PC-9 (cell line): ENCODE results near the gene TBC1D22A.

Experiments used
- EZH2 ChIP-seq: fragments of 200-600 bp; sonication (generic); IDR thresholded peaks from 2 replicates; pipeline ENCODE4 v1.8.0; 2017; ENCODE audit warnings: antibody characterized with exemption, low read depth
- TF ChIP-seq, protein P1 (sequence below): fragments of 200-600 bp; sonication (generic); conservative IDR thresholded peaks from 2 replicates; pipeline ENCODE4 v1.6.1; 2017; ENCODE audit warnings: mixed run types, antibody characterized with exemption, mild to moderate bottlenecking, moderate library complexity

DNA sequence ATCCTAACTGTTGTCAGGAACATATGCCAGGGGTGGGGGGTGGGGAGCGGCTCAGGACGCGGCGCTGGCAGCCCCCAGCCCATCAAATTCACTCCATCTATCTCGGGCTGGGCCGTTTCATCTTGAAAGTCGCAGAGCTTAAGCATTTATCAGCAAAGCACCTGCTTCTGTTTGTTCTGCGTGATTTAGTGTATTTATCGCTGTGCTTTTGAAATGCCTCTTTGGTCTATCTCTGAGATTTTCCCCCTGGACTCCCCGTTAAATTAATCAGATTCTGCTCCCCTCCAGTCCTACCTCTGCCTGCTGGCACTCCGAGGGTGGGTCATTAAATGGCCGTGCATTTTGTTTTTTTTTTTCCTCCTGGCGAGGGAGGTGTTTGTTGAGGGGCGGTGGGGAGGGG lies 446.2 kb downstream of the TBC1D22A start:
- TF ChIP-seq, protein P1, sequence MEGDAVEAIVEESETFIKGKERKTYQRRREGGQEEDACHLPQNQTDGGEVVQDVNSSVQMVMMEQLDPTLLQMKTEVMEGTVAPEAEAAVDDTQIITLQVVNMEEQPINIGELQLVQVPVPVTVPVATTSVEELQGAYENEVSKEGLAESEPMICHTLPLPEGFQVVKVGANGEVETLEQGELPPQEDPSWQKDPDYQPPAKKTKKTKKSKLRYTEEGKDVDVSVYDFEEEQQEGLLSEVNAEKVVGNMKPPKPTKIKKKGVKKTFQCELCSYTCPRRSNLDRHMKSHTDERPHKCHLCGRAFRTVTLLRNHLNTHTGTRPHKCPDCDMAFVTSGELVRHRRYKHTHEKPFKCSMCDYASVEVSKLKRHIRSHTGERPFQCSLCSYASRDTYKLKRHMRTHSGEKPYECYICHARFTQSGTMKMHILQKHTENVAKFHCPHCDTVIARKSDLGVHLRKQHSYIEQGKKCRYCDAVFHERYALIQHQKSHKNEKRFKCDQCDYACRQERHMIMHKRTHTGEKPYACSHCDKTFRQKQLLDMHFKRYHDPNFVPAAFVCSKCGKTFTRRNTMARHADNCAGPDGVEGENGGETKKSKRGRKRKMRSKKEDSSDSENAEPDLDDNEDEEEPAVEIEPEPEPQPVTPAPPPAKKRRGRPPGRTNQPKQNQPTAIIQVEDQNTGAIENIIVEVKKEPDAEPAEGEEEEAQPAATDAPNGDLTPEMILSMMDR: no peak
- TF ChIP-seq EZH2: no peak
